Stomach (tissue), 4 donors: ENCODE measurements around the gene SLC27A2.

Experiments used
- EP300 ChIP-seq: sonication (generic); formaldehyde crosslinking; IDR thresholded peaks from one replicate; pipeline ENCODE4 v1.6.1; 2017; ENCODE audit warnings: antibody characterized with exemption
- POLR2A ChIP-seq, 4 donors: fragments of 450-650 bp; IDR thresholded peaks; one replicate each; pipeline ENCODE4 v1.6.1; 2016; ENCODE audit warnings: antibody characterized with exemption in 4 of 4, control low read depth in 2 of 4, mild to moderate bottlenecking in 1 of 4, moderate library complexity in 1 of 4
- POLR2AphosphoS5 ChIP-seq, 3 donors: sonication (generic); formaldehyde crosslinking; IDR thresholded peaks; one replicate each; pipeline ENCODE4 v1.6.1; 2016; ENCODE audit warnings: antibody characterized with exemption in 3 of 3
- TF ChIP-seq, protein P1 (sequence below), 7 experiments: fragments of 450-650 bp in 4 of 7; fragments of 200-600 bp in 3 of 7; sonication (generic) in 3 of 7; IDR thresholded peaks; one replicate each; pipeline ENCODE4 v1.5.1; 2016 to 2019; ENCODE audit warnings: antibody characterized with exemption in 7 of 7, control low read depth in 2 of 7, mild to moderate bottlenecking in 1 of 7

- TF ChIP-seq POLR2A (IDR thresholded peaks at IDR 0.05): no peak
- TF ChIP-seq, protein P1, sequence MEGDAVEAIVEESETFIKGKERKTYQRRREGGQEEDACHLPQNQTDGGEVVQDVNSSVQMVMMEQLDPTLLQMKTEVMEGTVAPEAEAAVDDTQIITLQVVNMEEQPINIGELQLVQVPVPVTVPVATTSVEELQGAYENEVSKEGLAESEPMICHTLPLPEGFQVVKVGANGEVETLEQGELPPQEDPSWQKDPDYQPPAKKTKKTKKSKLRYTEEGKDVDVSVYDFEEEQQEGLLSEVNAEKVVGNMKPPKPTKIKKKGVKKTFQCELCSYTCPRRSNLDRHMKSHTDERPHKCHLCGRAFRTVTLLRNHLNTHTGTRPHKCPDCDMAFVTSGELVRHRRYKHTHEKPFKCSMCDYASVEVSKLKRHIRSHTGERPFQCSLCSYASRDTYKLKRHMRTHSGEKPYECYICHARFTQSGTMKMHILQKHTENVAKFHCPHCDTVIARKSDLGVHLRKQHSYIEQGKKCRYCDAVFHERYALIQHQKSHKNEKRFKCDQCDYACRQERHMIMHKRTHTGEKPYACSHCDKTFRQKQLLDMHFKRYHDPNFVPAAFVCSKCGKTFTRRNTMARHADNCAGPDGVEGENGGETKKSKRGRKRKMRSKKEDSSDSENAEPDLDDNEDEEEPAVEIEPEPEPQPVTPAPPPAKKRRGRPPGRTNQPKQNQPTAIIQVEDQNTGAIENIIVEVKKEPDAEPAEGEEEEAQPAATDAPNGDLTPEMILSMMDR (IDR thresholded peaks at IDR 0.05): no peak
- TF ChIP-seq POLR2AphosphoS5 (IDR thresholded peaks at IDR 0.05): no peak
- no peak for TF ChIP-seq EP300
Observed at GRCh38 chr15:50235794-50236193, 53.8 kb downstream of the SLC27A2 start.
